Right ventricle myocardium inferior (tissue), 1 donor: ENCODE data around the gene CSN2. TPM values are rescaled to one million over a fixed set of nuclear protein-coding genes. Genes with fewer than 3 reads are reported as not detected.
"Not testable (repeated sequence)": the region's sequence is repeated elsewhere in the genome, so short reads cannot be mapped to it uniquely, and the experiment has no call there.

Experiments
- ATAC-seq: fragments of 200-7000 bp; cut with Tn5 transposase; one replicate; pipeline ENCODE4 v1.9.1; 2020; ENCODE audit warnings: mild to moderate bottlenecking, moderate library complexity
- DNase-seq: peaks from one replicate; pipeline ENCODE4 v3.0.0; 2021; ENCODE audit errors: missing footprints
- intact Hi-C: fragments of 100-400 bp; cut with DNase I; formaldehyde crosslinking; loops from one replicate; pipeline ENCODE4 v1.11.0; 2022
- long read RNA-seq: library from polyadenylated mRNA; unstranded; transcript quantifications from one replicate; pipeline ENCODE4 v2.0.0, GENCODE V29; 2021
- total RNA-seq: library from RNA; stranded (reverse); fragmentation: NEBNext Ultra II Directional; extraction: Animal tissue kit (Norgen Biotek cat#: 25700); gene quantifications from one replicate; pipeline ENCODE4 v1.2.1, GENCODE V29; 2021
- donor health status: DM: no; HTN: yes; CAD: no; lungs with severe emphysema.

Gene CSN2, protein sequence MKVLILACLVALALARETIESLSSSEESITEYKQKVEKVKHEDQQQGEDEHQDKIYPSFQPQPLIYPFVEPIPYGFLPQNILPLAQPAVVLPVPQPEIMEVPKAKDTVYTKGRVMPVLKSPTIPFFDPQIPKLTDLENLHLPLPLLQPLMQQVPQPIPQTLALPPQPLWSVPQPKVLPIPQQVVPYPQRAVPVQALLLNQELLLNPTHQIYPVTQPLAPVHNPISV
- total RNA-seq, result not detected
- long read RNA-seq, result 0 reads

GRCh38 chr4:69965628-69966027 is at the start of gene CSN2:
Gene CSN2, minus strand, starts transcription at chr4:69965728. Its CDS starts 4,733 bp downstream, at chr4:69960995.
- ATAC-seq, result no peak
- DNase-seq, result no peak
- intact Hi-C loops, result no loop called here

DNA sequence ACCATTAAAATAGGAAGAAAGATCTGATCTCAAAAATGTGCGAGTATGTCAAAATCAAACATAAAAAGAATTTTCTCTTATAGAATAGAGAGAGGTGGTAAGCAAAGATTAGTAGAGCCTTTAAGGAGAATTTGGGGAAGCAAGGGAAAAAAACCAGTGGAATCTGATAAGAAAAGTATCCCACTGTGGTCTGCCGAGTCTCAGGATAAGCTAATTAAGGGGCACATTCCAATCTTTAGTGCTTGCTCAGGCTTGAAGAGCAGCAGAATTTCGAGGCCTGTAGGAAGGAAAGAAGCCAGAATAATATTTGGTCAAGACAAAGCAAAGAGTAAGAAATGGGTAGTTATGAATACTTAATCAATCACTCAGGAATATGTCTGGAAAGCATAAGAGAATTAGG is 43.2 kb upstream of the CSN2 start:
- ATAC-seq (no peak), DNase-seq (no peak)
- intact Hi-C loops, result no loop called here

DNA sequence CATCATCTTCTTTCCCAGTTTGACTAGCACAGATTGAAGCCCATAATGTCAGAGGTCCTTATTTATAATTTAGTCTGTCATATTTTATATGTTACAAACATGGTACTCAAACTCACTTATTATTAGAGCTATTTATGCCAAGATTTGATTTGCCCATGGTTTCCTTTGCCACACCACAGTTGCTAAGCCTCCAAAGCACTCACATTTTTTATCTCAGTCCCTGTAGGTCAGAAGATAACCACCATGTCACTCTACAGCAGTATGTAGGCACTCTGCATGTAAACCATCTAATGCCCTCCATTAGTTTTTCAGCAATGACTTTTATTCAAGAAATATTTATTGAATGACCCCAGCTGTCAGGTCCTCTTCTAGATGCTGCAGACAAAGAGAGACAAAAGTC is 37.0 kb upstream of the CSN2 start:
- DNase-seq, result no peak
- intact Hi-C loops, result no loop called here
- ATAC-seq, result no peak

- no peak for DNase-seq
- no peak for ATAC-seq
- intact Hi-C loops, result no loop called here
Measured at GRCh38 chr4:70000711-70001110, 35.2 kb upstream of the CSN2 start.

DNA sequence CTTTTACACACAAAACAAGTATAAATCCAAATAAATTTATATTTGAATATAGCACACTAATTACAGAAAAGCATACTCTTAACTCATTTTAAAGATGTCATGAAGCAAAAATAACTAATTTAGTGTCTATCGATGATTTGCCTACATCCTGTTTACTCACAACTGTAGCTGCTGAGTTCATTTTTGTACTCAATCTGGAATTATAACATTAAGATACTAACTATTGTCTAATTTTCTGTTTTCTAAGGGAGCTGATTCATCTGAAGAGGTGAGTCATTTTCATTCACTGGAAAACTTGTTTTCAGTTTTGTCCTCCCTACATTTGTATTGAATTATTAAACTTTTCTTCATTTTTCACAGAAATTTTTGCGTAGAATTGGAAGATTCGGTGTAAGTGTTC is 33.9 kb upstream of the CSN2 start:
- no peak for ATAC-seq
- no peak for DNase-seq
- intact Hi-C loops, result no loop called here

DNA sequence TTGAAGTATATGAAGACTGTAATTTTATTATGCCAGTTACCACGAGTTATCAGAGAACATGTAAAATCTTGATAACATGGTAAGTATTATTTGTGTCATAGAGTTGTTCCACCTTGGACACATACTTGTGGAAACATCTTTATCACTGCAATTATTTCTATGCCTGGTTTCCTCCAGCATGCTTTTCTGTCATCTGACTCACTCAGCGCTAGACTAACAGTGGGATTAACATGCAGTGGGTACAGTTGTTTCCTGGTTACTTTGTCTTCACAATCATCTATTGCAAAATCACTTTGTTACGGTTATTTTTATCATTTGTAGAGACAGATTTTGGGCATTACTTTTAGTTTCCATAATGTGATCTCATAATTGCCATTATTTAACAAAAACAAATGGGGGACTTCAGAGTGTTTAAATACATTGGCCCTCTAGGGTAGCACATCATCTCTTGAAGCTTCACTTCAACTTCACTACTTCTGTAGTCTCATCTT is 30.0 kb upstream of the CSN2 start, which contains the start of gene STATH:
Gene STATH (plus strand): TSS at position 441 of the 491 bp plus-strand sequence. CDS start 2,472 bp downstream, outside the sequence.
- intact Hi-C loops, result no loop called here
- ATAC-seq, result no peak
- DNase-seq, result no peak

DNA sequence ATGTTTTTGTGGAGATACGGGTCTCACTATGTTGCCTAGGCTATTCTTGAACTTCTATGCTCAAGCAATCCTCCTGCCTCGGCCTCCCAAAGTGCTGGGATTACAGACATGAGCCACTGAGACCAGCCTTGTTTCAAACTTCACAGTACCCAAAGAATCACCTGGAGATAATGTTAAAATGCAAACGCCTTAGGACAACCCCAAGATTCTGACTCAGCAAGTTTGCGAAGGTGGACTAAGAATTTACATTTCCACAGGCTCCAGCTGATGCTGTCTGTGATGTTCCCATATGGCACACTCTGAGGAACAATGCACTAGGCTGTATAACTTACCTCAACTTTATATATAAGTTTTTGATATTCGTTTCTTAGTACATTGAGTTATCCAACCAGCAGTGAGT is 29.3 kb upstream of the CSN2 start:
- intact Hi-C loops, result no loop called here
- DNase-seq (no peak), ATAC-seq (no peak)

DNA sequence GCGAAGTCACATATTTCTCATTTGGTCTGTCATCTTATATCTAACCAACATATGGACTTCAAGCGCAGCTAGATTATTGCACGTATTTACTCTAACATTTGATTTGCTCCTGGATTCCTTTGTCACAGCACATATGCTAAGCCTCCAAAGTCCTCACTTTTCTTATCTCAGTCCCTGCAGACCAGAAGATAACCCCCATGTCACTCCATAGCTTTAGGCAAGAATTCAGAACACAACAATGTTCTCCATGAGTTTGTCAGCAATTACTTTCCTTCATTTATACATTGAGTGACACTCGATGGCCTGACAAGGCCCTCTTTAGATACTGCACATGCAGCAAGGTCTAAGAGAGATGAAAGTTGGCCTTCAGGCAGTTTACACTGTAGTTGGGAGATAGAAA is 25.5 kb upstream of the CSN2 start:
- no peak for ATAC-seq
- intact Hi-C loops, result no loop called here

GRCh38 chr4:69986663-69987062 is 21.1 kb upstream of the CSN2 start:
- intact Hi-C loops, result no loop called here
- DNase-seq, result no peak
- ATAC-seq, result no peak

More for the DNA sequence above, 25.5 kb upstream of the CSN2 start:
- no peak for DNase-seq

DNA sequence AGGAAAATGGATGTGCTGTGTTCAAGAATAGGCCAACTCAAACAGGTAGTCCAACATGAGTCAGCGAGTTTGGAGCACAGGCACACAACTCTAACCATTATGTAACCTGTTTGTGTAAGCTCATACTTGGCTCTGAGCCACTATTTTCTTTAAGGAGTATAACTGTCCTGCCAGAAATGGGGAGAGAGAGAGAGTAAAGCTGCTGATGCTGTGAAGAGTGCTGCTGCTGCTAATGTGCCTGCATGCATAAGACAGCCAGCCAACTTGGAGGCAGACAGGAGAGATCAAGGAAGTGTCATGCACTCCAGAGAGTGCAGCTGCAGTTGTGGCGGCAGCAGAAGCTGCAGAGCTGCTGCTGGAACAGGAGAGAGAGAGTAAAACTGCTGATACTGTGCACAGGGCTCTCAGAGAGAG is 18.5 kb upstream of the CSN2 start:
- ATAC-seq (no peak), DNase-seq (no peak)
- intact Hi-C loops, result no loop called here

GRCh38 chr4:69977582-69977981 is 12.1 kb upstream of the CSN2 start:
- ATAC-seq, result no peak
- no peak for DNase-seq
- intact Hi-C loops, result no loop called here

DNA sequence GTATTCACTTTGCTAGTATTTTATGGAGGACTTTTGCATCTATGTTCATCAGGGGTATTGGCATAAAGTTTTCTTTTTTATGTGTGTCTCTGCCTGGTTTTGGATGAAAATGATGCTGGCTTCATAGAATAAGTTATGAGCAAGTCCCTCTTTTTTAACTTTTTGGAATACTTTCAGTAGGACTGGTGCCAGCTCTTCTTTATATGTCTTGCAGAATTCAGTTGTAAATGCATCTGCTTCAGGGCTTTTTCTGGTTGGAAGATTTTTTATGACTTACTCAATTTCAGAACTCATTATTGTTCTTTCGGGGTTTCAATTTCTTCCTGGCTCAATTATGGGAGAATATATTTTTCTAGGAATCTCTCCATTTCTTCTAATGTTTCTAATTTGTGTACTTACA is 9.1 kb upstream of the CSN2 start:
- intact Hi-C loops, result no loop called here
- ATAC-seq (no peak), DNase-seq (no peak)

GRCh38 chr4:69970071-69970470 is 4.5 kb upstream of the CSN2 start:
- intact Hi-C loops, result no loop called here
- no peak for DNase-seq
- no peak for ATAC-seq

DNA sequence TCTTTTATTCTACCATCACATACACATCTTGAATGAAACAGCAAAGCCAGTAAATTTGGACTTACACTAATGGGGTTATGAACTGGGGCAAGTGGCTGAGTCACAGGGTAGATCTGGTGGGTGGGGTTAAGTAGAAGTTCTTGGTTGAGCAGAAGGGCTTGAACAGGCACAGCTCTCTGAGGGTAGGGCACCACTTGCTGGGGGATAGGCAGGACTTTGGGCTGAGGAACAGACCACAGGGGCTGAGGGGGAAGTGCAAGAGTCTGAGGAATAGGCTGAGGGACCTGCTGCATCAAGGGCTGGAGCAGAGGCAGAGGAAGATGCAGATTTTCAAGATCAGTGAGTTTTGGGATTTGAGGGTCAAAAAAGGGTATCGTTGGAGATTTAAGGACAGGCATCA is 8.3 kb downstream of the CSN2 start:
- no peak for ATAC-seq
- DNase-seq, result no peak

GRCh38 chr4:69951602-69952001 is 13.9 kb downstream of the CSN2 start:
- intact Hi-C loops, result no loop called here
- no peak for DNase-seq
- ATAC-seq, result no peak

More for the DNA sequence above, 8.3 kb downstream of the CSN2 start:
- intact Hi-C loops, result no loop called here

DNA sequence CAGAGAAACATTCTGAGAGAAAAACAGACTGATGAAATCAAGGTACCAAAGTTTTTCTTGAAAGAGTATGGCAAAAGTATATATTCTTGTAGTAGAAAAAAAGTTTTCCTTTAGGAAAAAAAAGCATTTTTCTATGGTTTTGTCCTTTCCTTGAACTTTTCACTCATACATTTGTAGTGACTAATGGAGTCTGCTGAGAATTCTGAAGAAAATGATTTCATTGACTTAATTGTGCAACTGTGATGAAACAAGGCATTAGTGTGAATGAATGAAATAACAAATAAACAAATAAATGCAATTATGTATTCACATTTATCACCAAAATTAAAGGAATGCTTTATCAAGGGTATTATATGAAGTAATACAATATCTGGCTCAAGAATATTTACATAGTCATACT is 29.0 kb downstream of the CSN2 start:
- no peak for DNase-seq
- no peak for ATAC-seq
- intact Hi-C loops, result no loop called here

GRCh38 chr4:69934150-69934549 is 31.4 kb downstream of the CSN2 start:
- intact Hi-C loops, result no loop called here
- ATAC-seq, result no peak
- no peak for DNase-seq

DNA sequence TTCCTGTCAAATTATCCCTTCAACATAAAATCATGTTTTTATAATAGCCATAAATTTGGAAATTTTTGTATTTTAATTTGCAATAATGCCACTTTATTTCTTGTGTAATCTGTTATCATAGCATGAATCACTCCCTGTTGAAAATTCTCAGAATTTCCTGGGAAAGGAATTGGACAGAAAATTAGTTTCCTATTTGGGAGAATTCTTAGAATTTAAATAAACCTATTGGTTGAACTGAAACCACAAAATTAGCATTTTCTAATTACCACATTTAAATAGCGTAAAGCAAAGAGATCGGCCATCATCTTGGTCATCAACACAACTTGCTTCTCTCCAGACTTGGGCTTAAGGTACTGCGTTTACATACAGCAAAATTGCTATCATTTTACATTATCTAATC is 34.8 kb downstream of the CSN2 start, which contains the start of gene CSN1S1:
Gene CSN1S1 (plus strand): TSS at position 301 of the 400 bp plus-strand sequence. CDS start 1,488 bp downstream, outside the sequence.
- ATAC-seq, result no peak
- no peak for DNase-seq
- intact Hi-C loops, result no loop called here

DNA sequence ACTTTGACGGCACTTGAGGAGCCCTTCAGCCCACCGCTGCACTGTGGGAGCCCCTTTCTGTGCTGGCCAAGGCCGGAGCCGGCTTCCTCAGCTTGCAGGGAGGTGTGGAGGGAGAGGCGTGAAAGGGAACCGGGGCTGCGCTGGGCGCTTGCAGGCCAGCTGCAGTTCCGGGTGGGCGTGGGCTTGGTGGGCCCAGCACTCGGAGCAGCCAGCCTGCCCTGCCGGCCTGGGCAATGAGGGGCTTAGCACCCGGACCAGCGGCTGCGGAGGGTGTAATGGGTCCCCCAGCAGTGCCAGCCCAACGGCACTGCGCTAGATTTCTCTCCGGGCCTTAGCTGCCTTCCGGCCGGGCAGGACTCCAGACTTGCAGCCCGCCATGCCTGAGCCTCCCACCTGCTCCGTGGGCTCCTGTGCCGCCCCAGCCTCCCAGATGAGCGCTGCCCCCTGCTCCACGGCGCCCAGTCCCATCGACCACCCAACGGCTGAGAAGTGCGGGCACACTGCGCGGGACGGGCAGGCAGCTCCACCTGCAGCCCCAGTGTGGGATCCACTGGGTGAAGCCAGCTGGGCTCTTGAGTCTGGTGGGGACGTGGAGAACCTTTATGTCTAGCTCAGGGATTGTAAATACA is 41.6 kb downstream of the CSN2 start:
- ATAC-seq, DNase-seq, intact Hi-C loops: not testable (repeated sequence)

DNA sequence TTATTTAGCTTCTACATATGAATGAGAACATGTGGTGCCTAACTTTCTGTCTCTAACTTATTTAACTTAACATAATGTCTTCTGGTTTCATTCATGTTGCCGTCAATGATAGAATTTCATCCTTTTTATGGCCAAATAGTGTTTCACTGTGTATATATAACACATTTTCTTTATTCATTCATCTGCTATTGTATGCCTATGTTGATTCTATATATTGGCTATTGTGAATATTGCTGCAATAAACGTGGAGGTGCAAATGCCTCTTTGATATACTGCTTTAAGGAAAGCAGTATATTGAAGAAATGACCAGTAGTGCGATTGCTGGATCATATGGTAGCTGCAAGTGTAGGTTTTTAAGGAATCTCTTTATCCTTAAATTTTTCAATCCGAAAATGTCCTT is 44.7 kb downstream of the CSN2 start:
- intact Hi-C loops, result no loop called here
- DNase-seq, result no peak
- ATAC-seq, result no peak
